K562 (cell line): ENCODE data around the gene C16orf92. TPM values are rescaled to one million over a fixed set of nuclear protein-coding genes. Genes with fewer than 3 reads are reported as not detected.
A peak's percentile ranks its signal among the peaks of the same experiment; 100 is the strongest.

ENCODE experiments used
- CHD4 ChIP-seq: fragments of 200-600 bp; sonication (generic); IDR thresholded peaks from 3 replicates; pipeline ENCODE4 v1.6.1; 2012; ENCODE audit warnings: low read depth, mild to moderate bottlenecking, mixed read lengths, low read length, inconsistent platforms; ENCODE audit not compliant: insufficient read depth, insufficient replicate concordance, poor library complexity, severe bottlenecking
- DMBX1 ChIP-seq: fragments of 250-450 bp; sonication (Bioruptor Pico); IDR thresholded peaks from 2 replicates; pipeline ENCODE4 v1.8.0; 2022; ENCODE audit warnings: inconsistent platforms, mild to moderate bottlenecking, moderate library complexity, borderline replicate concordance
- HMGXB4 ChIP-seq: sonication (generic); formaldehyde crosslinking; IDR thresholded peaks from 2 replicates; pipeline ENCODE4 v1.8.1; 2023; ENCODE audit warnings: mild to moderate bottlenecking, missing genetic modification reagents
- IFI16 ChIP-seq: fragments of 250-450 bp; sonication (Bioruptor Pico); IDR thresholded peaks from 2 replicates; pipeline ENCODE4 v2.1.2; 2022; ENCODE audit warnings: mild to moderate bottlenecking, inconsistent platforms
- TEAD4 ChIP-seq, 2 experiments: sonication (generic) in 1 of 2; formaldehyde crosslinking in 1 of 2; IDR thresholded peaks; 2 replicates each; pipeline versions ENCODE4 v1.6.1 to v1.8.0; 2012 to 2022; ENCODE audit warnings: borderline replicate concordance in 1 of 2, inconsistent platforms in 1 of 2, low read length in 1 of 2, mild to moderate bottlenecking in 1 of 2, missing genetic modification reagents in 1 of 2
- WHSC1 ChIP-seq: IDR thresholded peaks from one replicate; pipeline ENCODE4 v1.6.1; 2012; ENCODE audit warnings: low read length, control low read depth, inconsistent platforms
- ZBTB40 ChIP-seq, 2 experiments: fragments of 450-650 bp in 1 of 2; sonication (generic) in 1 of 2; formaldehyde crosslinking in 1 of 2; IDR thresholded peaks; 2 replicates each; pipeline versions ENCODE4 v1.7.1 to v1.9.0; 2016 to 2022; ENCODE audit warnings: inconsistent platforms in 1 of 2, mild to moderate bottlenecking in 1 of 2, missing genetic modification reagents in 1 of 2
- ZNF175 ChIP-seq: fragments of 200-800 bp; sonication (Bioruptor generic); IDR thresholded peaks from 2 replicates; pipeline ENCODE4 v1.6.1; 2016; ENCODE audit warnings: low read depth, mild to moderate bottlenecking, missing genetic modification characterization, missing compliant biosample characterization
- ZNF586 ChIP-seq: fragments of 450-650 bp; formaldehyde crosslinking; conservative IDR thresholded peaks from 2 replicates; pipeline ENCODE4 v1.4.0; 2020; ENCODE audit warnings: mild to moderate bottlenecking, moderate library complexity
- ZNF592 ChIP-seq: fragments of 450-650 bp; IDR thresholded peaks from 2 replicates; pipeline ENCODE4 v1.6.1; 2017; ENCODE audit warnings: antibody characterized with exemption, mild to moderate bottlenecking
- polyA plus RNA-seq, 8 experiments: library from polyadenylated mRNA; depleted of rRNA in 4 of 8; stranded (reverse) in 5 of 8; unstranded in 3 of 8; fragments of >200 nt; fragmentation: Nextera tagmentation in 2 of 8; fragmentation: Illumina TruSeq in 1 of 8; extraction: Ambion mirVana in 2 of 8; extraction: Trizol in 1 of 8; gene quantifications; 2 replicates each; pipeline versions ENCODE4 v1.2.1 to v1.2.3, GENCODE V29; 2011 to 2014; ENCODE audit warnings: inconsistent platforms in 1 of 8, missing spikeins in 1 of 8
- total RNA-seq, 7 experiments: library from RNA; depleted of rRNA in 6 of 7; stranded (reverse); fragments of >200 nt in 6 of 7; fragmentation: Illumina TruSeq in 2 of 7; extraction: Trizol in 2 of 7; gene quantifications; 2 replicates each; pipeline versions ENCODE4 v1.2.1 to v1.2.3, GENCODE V29; 2011 to 2021; ENCODE audit warnings: low replicate concordance in 1 of 7

C16orf92 gene
- total and polyA plus RNA-seq, 9 of the 15 experiments (the other 6 are each of a cell fraction or from before 2014, with no cell fraction given), result not detected

GRCh38 chr16:30028438-30029076, 5.6 kb downstream of the C16orf92 start (continued):
- no peak for TF ChIP-seq CHD4
- no peak for TF ChIP-seq ZNF586 (CRISPR knock-in tag)
- TF ChIP-seq ZNF175 (CRISPR knock-in tag), result no peak
- TF ChIP-seq WHSC1, result no peak
- no peak for TF ChIP-seq ZNF592
- 0 out of 2 replicates have a peak, but pooled peaks have one; percentile 13 for TF ChIP-seq ZBTB40 (IDR thresholded peaks at IDR 0.05)
- no peak for TF ChIP-seq ZBTB40 (CRISPR knock-in tag; IDR thresholded peaks at IDR 0.05)
- no peak for TF ChIP-seq IFI16 (CRISPR knock-in tag)
- TF ChIP-seq HMGXB4, result no peak
- TF ChIP-seq DMBX1 (CRISPR knock-in tag), result no peak; the same call in 1 of the 2 replicates
- no peak for TF ChIP-seq TEAD4 (IDR thresholded peaks at IDR 0.05; ENCODE audit: low read length)
- TF ChIP-seq TEAD4 (CRISPR knock-in tag; IDR thresholded peaks at IDR 0.05; ENCODE audit: borderline replicate concordance), result no peak
